HepG2 (cell line): ENCODE measurements around the gene EPB41L4A. TPM values are rescaled to one million over a fixed set of nuclear protein-coding genes. Genes with fewer than 3 reads are reported as not detected.

Experiments
- ATAC-seq: fragments of 200-7000 bp; cut with Tn5 transposase; 3 replicates; pipeline ENCODE4 v1.9.1; 2020; ENCODE audit warnings: mild to moderate bottlenecking, moderate library complexity
- BruUV-seq: library from RNA; stranded (reverse); fragments of 400-500 nt; replicated peaks from 2 replicates; lab custom pipeline; 2021; lab: Mats Ljungman, UMichigan
- CTCF ChIA-PET: fragments of 300-600 bp; formaldehyde crosslinking; extraction: SDS; loops from one replicate; lab custom pipeline; 2021; ENCODE audit warnings: low total read pairs, inconsistent platforms, low intra/inter-chr PET ratio; lab: Yijun Ruan, JAX
- POLR2A ChIA-PET: fragments of 350-600 bp; sonication (Branson Sonifier 250); formaldehyde crosslinking; loops from one replicate; lab custom pipeline; 2020; ENCODE audit warnings: antibody characterized with exemption, inconsistent platforms; lab: Yijun Ruan, JAX
- DNase-seq: peaks from one replicate; pipeline ENCODE4 v3.0.0-alpha.2; 2015; ENCODE audit warnings: low spot score
- FAIRE-seq: peaks from 3 replicates; lab custom pipeline; 2011; peaks lifted over from hg19 to GRCh38; lab: Jason Lieb, UNC
- H2AFZ ChIP-seq: one replicate; pipeline ENCODE4 v1.6.1; 2011; ENCODE audit warnings: low read length, inconsistent platforms
- H3K27ac ChIP-seq: fragments of 300-600 bp; 3 replicates; pipeline ENCODE4 v1.8.0; 2011; ENCODE audit warnings: mixed run types, mild to moderate bottlenecking, mixed read lengths, low read length, inconsistent platforms; ENCODE audit not compliant: insufficient read depth; ENCODE audit errors: extremely low read length
- H3K27me3 ChIP-seq, 2 experiments: fragments of 200-600 bp in 1 of 2; 2 replicates in 1 of 2; 3 replicates in 1 of 2; pipeline versions ENCODE4 v1.6.0 to v1.8.0; 2011; ENCODE audit warnings: low read length in 2 of 2, mild to moderate bottlenecking in 2 of 2, moderate library complexity in 2 of 2, inconsistent platforms in 1 of 2; ENCODE audit not compliant: insufficient read depth in 2 of 2, control insufficient read depth in 1 of 2
- H3K36me3 ChIP-seq, 2 experiments: fragments of 200-600 bp in 1 of 2; replicated peaks in 1 of 2; 2 replicates in 1 of 2; 3 replicates in 1 of 2; pipeline versions ENCODE4 v1.5.1 to v1.8.0; 2011; ENCODE audit warnings: low read length in 2 of 2, inconsistent platforms in 1 of 2; ENCODE audit not compliant: insufficient read depth in 2 of 2, control insufficient read depth in 1 of 2
- H3K4me1 ChIP-seq: 2 replicates; pipeline ENCODE4 v1.5.1; 2012; ENCODE audit warnings: low read length, inconsistent platforms; ENCODE audit not compliant: insufficient read depth
- H3K4me2 ChIP-seq: 2 replicates; pipeline ENCODE4 v1.6.0; 2011; ENCODE audit warnings: low read depth, low read length, inconsistent platforms
- H3K4me3 ChIP-seq, 3 experiments: fragments of 200-600 bp in 1 of 3; sonication (generic), shearing (Covaris generic) in 1 of 3; replicated peaks in 1 of 3; 2 replicates each; pipeline ENCODE4 v1.5.1; 2011 to 2016; ENCODE audit warnings: low read length in 3 of 3, inconsistent platforms in 2 of 3, low read depth in 2 of 3, mild to moderate bottlenecking in 2 of 3, control low read depth in 1 of 3, mixed read lengths in 1 of 3; ENCODE audit not compliant: insufficient read depth in 1 of 3
- H3K79me2 ChIP-seq: one replicate; pipeline ENCODE4 v1.6.1; 2011; ENCODE audit warnings: low read length, inconsistent platforms; ENCODE audit not compliant: insufficient read depth
- H3K9ac ChIP-seq: 2 replicates; pipeline ENCODE4 v1.6.0; 2011; ENCODE audit warnings: mild to moderate bottlenecking, low read depth, low read length, inconsistent platforms; ENCODE audit not compliant: insufficient read depth
- H3K9me3 ChIP-seq: 2 replicates; pipeline ENCODE4 v1.5.1; 2012; ENCODE audit warnings: mild to moderate bottlenecking, low read length
- H4K20me1 ChIP-seq: 2 replicates; pipeline ENCODE4 v1.6.0; 2011; ENCODE audit warnings: inconsistent platforms, mild to moderate bottlenecking, low read length, moderate library complexity; ENCODE audit not compliant: insufficient read depth
- CBFB ChIP-seq: sonication (generic); formaldehyde crosslinking; IDR thresholded peaks from 2 replicates; pipeline ENCODE4 v1.4.0; 2020; ENCODE audit warnings: missing genetic modification reagents
- EED ChIP-seq: sonication (generic); formaldehyde crosslinking; IDR thresholded peaks from 2 replicates; pipeline ENCODE4 v1.5.0; 2020; ENCODE audit warnings: mild to moderate bottlenecking, missing genetic modification reagents
- GTF3A ChIP-seq: sonication (generic); formaldehyde crosslinking; conservative IDR thresholded peaks from 2 replicates; pipeline ENCODE4 v1.4.0; 2020; ENCODE audit warnings: mild to moderate bottlenecking, missing genetic modification reagents
- NR1H2 ChIP-seq: sonication (generic); formaldehyde crosslinking; IDR thresholded peaks from 2 replicates; pipeline ENCODE4 v1.8.1; 2022; ENCODE audit warnings: low read depth, missing genetic modification reagents, borderline replicate concordance
- ZNF253 ChIP-seq: sonication (generic); formaldehyde crosslinking; IDR thresholded peaks from 2 replicates; pipeline ENCODE4 v1.8.0; 2022; ENCODE audit warnings: mild to moderate bottlenecking, missing genetic modification reagents, borderline replicate concordance
- ZNF317 ChIP-seq: sonication (generic); formaldehyde crosslinking; IDR thresholded peaks from 2 replicates; pipeline ENCODE4 v1.5.0; 2020; ENCODE audit warnings: mild to moderate bottlenecking, missing genetic modification reagents
- in situ Hi-C: cut with HindIII; loops from 2 replicates; pipeline ENCODE4 v1.10.0; 2017; ENCODE audit warnings: low pct_unique_long_range_greater_than_20kb; ENCODE audit not compliant: extremely low pct_ligation_motif_present
- intact Hi-C: fragments of 100-400 bp; cut with micrococcal nuclease; formaldehyde crosslinking; loops from one replicate; pipeline ENCODE4 v1.10.0; 2022; ENCODE audit not compliant: unreplicated experiment
- polyA plus RNA-seq, 8 experiments: library from polyadenylated mRNA; depleted of rRNA in 3 of 8; stranded (reverse) in 7 of 8; unstranded in 1 of 8; fragments of >200 nt; fragmentation: Illumina TruSeq in 4 of 8; extraction: Trizol in 4 of 8; gene quantifications; 2 replicates each; pipeline versions ENCODE4 v1.2.1 to v1.2.3, GENCODE V29; 2011 to 2016; ENCODE audit warnings: low read depth in 4 of 8, missing spikeins in 1 of 8, mixed read lengths in 1 of 8; ENCODE audit not compliant: insufficient read depth in 1 of 8
- total RNA-seq, 5 experiments: library from RNA; depleted of rRNA; stranded (reverse); fragments of >200 nt; fragmentation: Illumina TruSeq; extraction: Trizol; gene quantifications; 2 replicates each; pipeline ENCODE4 v1.2.3, GENCODE V29; 2016; ENCODE audit warnings: low read depth in 1 of 5
- TF ChIP-seq, protein P1 (sequence below): sonication (generic); formaldehyde crosslinking; IDR thresholded peaks from 2 replicates; pipeline ENCODE4 v1.4.0; 2020; ENCODE audit warnings: missing genetic modification reagents, borderline replicate concordance
- TF ChIP-seq, protein P2 (sequence below): sonication (generic); formaldehyde crosslinking; IDR thresholded peaks from 2 replicates; pipeline ENCODE4 v1.5.1; 2020; ENCODE audit warnings: missing genetic modification reagents, mild to moderate bottlenecking, borderline replicate concordance
- TF ChIP-seq, protein P3 (sequence below): sonication (generic); formaldehyde crosslinking; IDR thresholded peaks from 2 replicates; pipeline ENCODE4 v1.9.0; 2022; ENCODE audit warnings: missing genetic modification reagents, mild to moderate bottlenecking, borderline replicate concordance
- TF ChIP-seq, protein P4 (sequence below): sonication (generic); formaldehyde crosslinking; IDR thresholded peaks from 2 replicates; pipeline ENCODE4 v1.8.0; 2022; ENCODE audit warnings: missing genetic modification reagents, mild to moderate bottlenecking, borderline replicate concordance

EPB41L4A gene
- total and polyA plus RNA-seq, 2 of the 13 experiments (the other 11 are each of a cell fraction or from before 2014, with no cell fraction given): 0.07 TPM; not detected in 1

DNA sequence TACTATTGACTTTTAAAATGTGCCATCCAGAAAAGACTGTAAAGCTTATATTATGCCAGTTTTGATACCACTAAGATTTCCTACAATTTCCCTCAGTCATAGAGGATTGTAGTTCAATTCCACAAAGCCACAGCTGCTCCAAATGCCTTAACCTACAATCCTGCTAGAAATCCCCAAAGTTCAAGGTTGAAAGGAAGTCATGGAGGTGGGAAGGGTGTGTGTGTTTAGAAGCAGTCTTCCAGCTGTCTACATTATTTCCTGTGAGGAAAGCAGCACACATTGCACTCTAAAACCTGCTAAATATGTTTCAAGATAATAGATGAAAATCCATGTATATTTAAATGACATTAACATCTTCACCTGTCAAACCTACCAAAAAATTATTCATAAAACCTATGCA is 11.8 kb downstream of the EPB41L4A start:
- no TSS peak for BruUV-seq
- H3K4me3 ChIP-seq: no peak overlapping the region
- H4K20me1 ChIP-seq: no peaks in the 10 kb centered on the region
- ATAC-seq (no peak), FAIRE-seq (no peak), DNase-seq (no peak)
- ChIA-PET POLR2A (no interaction called here), CTCF (no interaction called here)
- intact Hi-C loops: no loop called here
- H3K27ac ChIP-seq: no peak overlapping the region
- H3K4me1 ChIP-seq: no peaks in the 10 kb centered on the region
- H3K36me3 ChIP-seq: no peaks in the 10 kb centered on the region
- H3K9me3 ChIP-seq: no peaks in the 10 kb centered on the region
- no peak overlapping the region for H3K4me2 ChIP-seq
- H3K27me3 ChIP-seq: peaks cover 1 to 10% of the 10 kb centered on the region in 2 experiments; a peak in 3 of 5 replicates
- in situ Hi-C loops: no loop called here
- no peak overlapping the region for H2AFZ ChIP-seq
- no peaks in the 10 kb centered on the region for H3K79me2 ChIP-seq
- TF ChIP-seq CBFB (no peak), NR1H2 (CRISPR knock-in tag) (no peak), ZNF317 (CRISPR knock-in tag) (no peak), GTF3A (CRISPR knock-in tag) (no peak), EED (CRISPR knock-in tag) (no peak), ZNF253 (CRISPR knock-in tag) (no peak)
- TF ChIP-seq, protein P1, sequence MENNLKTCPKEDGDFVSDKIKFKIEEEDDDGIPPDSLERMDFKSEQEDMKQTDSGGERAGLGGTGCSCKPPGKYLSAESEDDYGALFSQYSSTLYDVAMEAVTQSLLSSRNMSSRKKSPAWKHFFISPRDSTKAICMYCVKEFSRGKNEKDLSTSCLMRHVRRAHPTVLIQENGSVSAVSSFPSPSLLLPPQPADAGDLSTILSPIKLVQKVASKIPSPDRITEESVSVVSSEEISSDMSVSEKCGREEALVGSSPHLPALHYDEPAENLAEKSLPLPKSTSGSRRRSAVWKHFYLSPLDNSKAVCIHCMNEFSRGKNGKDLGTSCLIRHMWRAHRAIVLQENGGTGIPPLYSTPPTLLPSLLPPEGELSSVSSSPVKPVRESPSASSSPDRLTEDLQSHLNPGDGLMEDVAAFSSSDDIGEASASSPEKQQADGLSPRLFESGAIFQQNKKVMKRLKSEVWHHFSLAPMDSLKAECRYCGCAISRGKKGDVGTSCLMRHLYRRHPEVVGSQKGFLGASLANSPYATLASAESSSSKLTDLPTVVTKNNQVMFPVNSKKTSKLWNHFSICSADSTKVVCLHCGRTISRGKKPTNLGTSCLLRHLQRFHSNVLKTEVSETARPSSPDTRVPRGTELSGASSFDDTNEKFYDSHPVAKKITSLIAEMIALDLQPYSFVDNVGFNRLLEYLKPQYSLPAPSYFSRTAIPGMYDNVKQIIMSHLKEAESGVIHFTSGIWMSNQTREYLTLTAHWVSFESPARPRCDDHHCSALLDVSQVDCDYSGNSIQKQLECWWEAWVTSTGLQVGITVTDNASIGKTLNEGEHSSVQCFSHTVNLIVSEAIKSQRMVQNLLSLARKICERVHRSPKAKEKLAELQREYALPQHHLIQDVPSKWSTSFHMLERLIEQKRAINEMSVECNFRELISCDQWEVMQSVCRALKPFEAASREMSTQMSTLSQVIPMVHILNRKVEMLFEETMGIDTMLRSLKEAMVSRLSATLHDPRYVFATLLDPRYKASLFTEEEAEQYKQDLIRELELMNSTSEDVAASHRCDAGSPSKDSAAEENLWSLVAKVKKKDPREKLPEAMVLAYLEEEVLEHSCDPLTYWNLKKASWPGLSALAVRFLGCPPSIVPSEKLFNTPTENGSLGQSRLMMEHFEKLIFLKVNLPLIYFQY (CRISPR knock-in tag): no peak
- TF ChIP-seq, protein P2, sequence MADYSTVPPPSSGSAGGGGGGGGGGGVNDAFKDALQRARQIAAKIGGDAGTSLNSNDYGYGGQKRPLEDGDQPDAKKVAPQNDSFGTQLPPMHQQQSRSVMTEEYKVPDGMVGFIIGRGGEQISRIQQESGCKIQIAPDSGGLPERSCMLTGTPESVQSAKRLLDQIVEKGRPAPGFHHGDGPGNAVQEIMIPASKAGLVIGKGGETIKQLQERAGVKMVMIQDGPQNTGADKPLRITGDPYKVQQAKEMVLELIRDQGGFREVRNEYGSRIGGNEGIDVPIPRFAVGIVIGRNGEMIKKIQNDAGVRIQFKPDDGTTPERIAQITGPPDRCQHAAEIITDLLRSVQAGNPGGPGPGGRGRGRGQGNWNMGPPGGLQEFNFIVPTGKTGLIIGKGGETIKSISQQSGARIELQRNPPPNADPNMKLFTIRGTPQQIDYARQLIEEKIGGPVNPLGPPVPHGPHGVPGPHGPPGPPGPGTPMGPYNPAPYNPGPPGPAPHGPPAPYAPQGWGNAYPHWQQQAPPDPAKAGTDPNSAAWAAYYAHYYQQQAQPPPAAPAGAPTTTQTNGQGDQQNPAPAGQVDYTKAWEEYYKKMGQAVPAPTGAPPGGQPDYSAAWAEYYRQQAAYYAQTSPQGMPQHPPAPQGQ: no peak
- TF ChIP-seq, protein P3, sequence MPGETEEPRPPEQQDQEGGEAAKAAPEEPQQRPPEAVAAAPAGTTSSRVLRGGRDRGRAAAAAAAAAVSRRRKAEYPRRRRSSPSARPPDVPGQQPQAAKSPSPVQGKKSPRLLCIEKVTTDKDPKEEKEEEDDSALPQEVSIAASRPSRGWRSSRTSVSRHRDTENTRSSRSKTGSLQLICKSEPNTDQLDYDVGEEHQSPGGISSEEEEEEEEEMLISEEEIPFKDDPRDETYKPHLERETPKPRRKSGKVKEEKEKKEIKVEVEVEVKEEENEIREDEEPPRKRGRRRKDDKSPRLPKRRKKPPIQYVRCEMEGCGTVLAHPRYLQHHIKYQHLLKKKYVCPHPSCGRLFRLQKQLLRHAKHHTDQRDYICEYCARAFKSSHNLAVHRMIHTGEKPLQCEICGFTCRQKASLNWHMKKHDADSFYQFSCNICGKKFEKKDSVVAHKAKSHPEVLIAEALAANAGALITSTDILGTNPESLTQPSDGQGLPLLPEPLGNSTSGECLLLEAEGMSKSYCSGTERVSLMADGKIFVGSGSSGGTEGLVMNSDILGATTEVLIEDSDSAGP (CRISPR knock-in tag): no peak
- TF ChIP-seq, protein P4, sequence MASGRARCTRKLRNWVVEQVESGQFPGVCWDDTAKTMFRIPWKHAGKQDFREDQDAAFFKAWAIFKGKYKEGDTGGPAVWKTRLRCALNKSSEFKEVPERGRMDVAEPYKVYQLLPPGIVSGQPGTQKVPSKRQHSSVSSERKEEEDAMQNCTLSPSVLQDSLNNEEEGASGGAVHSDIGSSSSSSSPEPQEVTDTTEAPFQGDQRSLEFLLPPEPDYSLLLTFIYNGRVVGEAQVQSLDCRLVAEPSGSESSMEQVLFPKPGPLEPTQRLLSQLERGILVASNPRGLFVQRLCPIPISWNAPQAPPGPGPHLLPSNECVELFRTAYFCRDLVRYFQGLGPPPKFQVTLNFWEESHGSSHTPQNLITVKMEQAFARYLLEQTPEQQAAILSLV: no peak
- H3K9ac ChIP-seq: no peak overlapping the region
